Stimulated activated CD4-positive, alpha-beta T cell treated with anti-CD3 and anti-CD28 coated beads, Interleukin-4, amount 100 ng/mL, for 24 hours (primary cell): ENCODE data around the gene IL19.
A peak's percentile ranks its signal among the peaks of the same experiment; 100 is the strongest.

Experiments used
- DNase-seq: peaks from one replicate; pipeline ENCODE4 v3.0.0-alpha.2; 2020

IL19 gene

GRCh38 chr1:206770531-206771337 is at the start of gene IL19:
Gene IL19 (plus strand): TSS chr1:206770773. CDS start chr1:206836663, 65,890 bp downstream.
- no peak for DNase-seq

- no peak for DNase-seq
Observed at GRCh38 chr1:206721454-206721853, 49.1 kb upstream of the IL19 start.

- DNase-seq = no peak
Observed at GRCh38 chr1:206722751-206723461, 47.7 kb upstream of the IL19 start.

GRCh38 chr1:206723462-206723804 is 47.1 kb upstream of the IL19 start:
- no peak for DNase-seq

GRCh38 chr1:206723805-206724472 is 46.6 kb upstream of the IL19 start:
- DNase-seq = no peak

- DNase-seq = peak; percentile 66
Observed at GRCh38 chr1:206725109-206725963, 45.2 kb upstream of the IL19 start.

- DNase-seq = no peak
Observed at GRCh38 chr1:206727981-206728696, 42.4 kb upstream of the IL19 start.

- no peak for DNase-seq
Observed at GRCh38 chr1:206728697-206728987, 41.9 kb upstream of the IL19 start.

GRCh38 chr1:206729050-206729449 is 41.5 kb upstream of the IL19 start:
- DNase-seq = no peak

GRCh38 chr1:206729507-206729906 is 41.1 kb upstream of the IL19 start:
- DNase-seq = no peak

- DNase-seq = no peak
Observed at GRCh38 chr1:206732508-206732907, 38.1 kb upstream of the IL19 start.

- no peak for DNase-seq
Observed at GRCh38 chr1:206732992-206733391, 37.6 kb upstream of the IL19 start.

- peak; percentile 87 for DNase-seq
Observed at GRCh38 chr1:206734499-206735142, 36.0 kb upstream of the IL19 start.

GRCh38 chr1:206735553-206736031 is 35.0 kb upstream of the IL19 start:
- no peak for DNase-seq

GRCh38 chr1:206736878-206737728 is 33.5 kb upstream of the IL19 start:
- peak; percentile 27 for DNase-seq

GRCh38 chr1:206737729-206738201 is 32.8 kb upstream of the IL19 start:
- peak; percentile 21 for DNase-seq

- DNase-seq = no peak
Observed at GRCh38 chr1:206738370-206739366, 31.9 kb upstream of the IL19 start.

- peak; percentile 29 for DNase-seq
Observed at GRCh38 chr1:206739411-206740076, 31.0 kb upstream of the IL19 start.
